GM12878 (cell line): Measurements from ENCODE around the gene ALAD. TPM values are rescaled to one million over a fixed set of nuclear protein-coding genes. Genes with fewer than 3 reads are reported as not detected.

Experiments used
- ATAC-seq: fragments of 200-7000 bp; cut with Tn5 transposase; 3 replicates; pipeline ENCODE4 v1.9.1; 2020; ENCODE audit warnings: mild to moderate bottlenecking, moderate library complexity
- BruUV-seq: library from RNA; stranded (reverse); fragments of 400-500 nt; replicated peaks from 2 replicates; lab custom pipeline; 2021; lab: Mats Ljungman, UMichigan
- CTCF ChIA-PET: fragments of 300-600 bp; sonication (Branson Sonifier 250); formaldehyde crosslinking; extraction: SDS; loops from one replicate; lab custom pipeline; 2021; ENCODE audit warnings: inconsistent platforms; lab: Yijun Ruan, JAX
- POLR2A ChIA-PET: fragments of 350-600 bp; formaldehyde crosslinking; extraction: SDS; loops from one replicate; lab custom pipeline; 2021; ENCODE audit warnings: inconsistent platforms; lab: Charles Lee
- RAD21 ChIA-PET: fragments of 300-600 bp; sonication (Branson Sonifier 250); formaldehyde crosslinking; loops from one replicate; lab custom pipeline; 2023; ENCODE audit warnings: antibody characterized with exemption; ENCODE audit not compliant: unreplicated experiment; lab: Charles Lee
- SMC1A ChIA-PET: fragments of 300-600 bp; sonication (Branson Sonifier 250); formaldehyde crosslinking; loops from one replicate; lab custom pipeline; 2023; ENCODE audit not compliant: unreplicated experiment, uncharacterized antibody; lab: Charles Lee
- DNase-seq: peaks from one replicate; pipeline ENCODE4 v3.0.0-alpha.2; 2011; ENCODE audit warnings: low read depth, low spot score
- FAIRE-seq: peaks from 3 replicates; lab custom pipeline; 2011; peaks lifted over from hg19 to GRCh38; lab: Jason Lieb, UNC
- H2AFZ ChIP-seq: 2 replicates; pipeline ENCODE4 v1.6.0; 2011; ENCODE audit warnings: low read depth, low read length, control low read depth; ENCODE audit not compliant: control insufficient read depth
- H3K27ac ChIP-seq: 2 replicates; pipeline ENCODE4 v1.5.1; 2011; ENCODE audit warnings: control low read depth; ENCODE audit not compliant: control insufficient read depth, insufficient read depth
- H3K27me3 ChIP-seq, 2 experiments: replicated peaks in 1 of 2; 2 replicates each; pipeline versions ENCODE4 v1.6.0 to v1.6.1; 2011; ENCODE audit warnings: low read length in 1 of 2; ENCODE audit not compliant: control insufficient read depth in 2 of 2, insufficient read depth in 2 of 2
- H3K36me3 ChIP-seq, 2 experiments: 2 replicates each; pipeline ENCODE4 v1.5.1; 2011; ENCODE audit warnings: low read length in 1 of 2; ENCODE audit not compliant: control insufficient read depth in 2 of 2, insufficient read depth in 2 of 2
- H3K4me1 ChIP-seq: 2 replicates; pipeline ENCODE4 v1.6.1; 2011; ENCODE audit warnings: mild to moderate bottlenecking, low read length, moderate library complexity, mixed read lengths; ENCODE audit not compliant: control insufficient read depth, insufficient read depth
- H3K4me2 ChIP-seq: 2 replicates; pipeline ENCODE4 v1.6.0; 2011; ENCODE audit warnings: control low read depth; ENCODE audit not compliant: control insufficient read depth, insufficient read depth
- H3K4me3 ChIP-seq: fragments of 200-600 bp; sonication (generic); 2 replicates; pipeline ENCODE4 v1.5.1; 2016
- H3K79me2 ChIP-seq: 2 replicates; pipeline ENCODE4 v1.6.0; 2011; ENCODE audit warnings: low read length; ENCODE audit not compliant: control insufficient read depth, insufficient read depth
- H3K9ac ChIP-seq: 2 replicates; pipeline ENCODE4 v1.8.0; 2011; ENCODE audit warnings: low read length, control low read depth, mixed read lengths; ENCODE audit not compliant: control insufficient read depth, insufficient read depth
- H3K9me3 ChIP-seq: replicated peaks from 3 replicates; pipeline ENCODE4 v1.5.1; 2011; ENCODE audit warnings: mild to moderate bottlenecking, low read length; ENCODE audit not compliant: control insufficient read depth, insufficient read depth
- H4K20me1 ChIP-seq: 2 replicates; pipeline ENCODE4 v1.6.0; 2011; ENCODE audit not compliant: control insufficient read depth, insufficient read depth
- EZH2 ChIP-seq: IDR thresholded peaks from 2 replicates; pipeline ENCODE4 v1.6.1; 2012; ENCODE audit warnings: low read depth, mild to moderate bottlenecking, control low read depth, inconsistent platforms, low read length, borderline replicate concordance; ENCODE audit not compliant: control insufficient read depth
- MYB ChIP-seq: fragments of 150-350 bp; IDR thresholded peaks from 2 replicates; pipeline ENCODE4 v1.6.1; 2014; ENCODE audit warnings: mild to moderate bottlenecking, low read depth, low read length, borderline replicate concordance
- NFYB ChIP-seq: IDR thresholded peaks from 2 replicates; pipeline ENCODE4 v1.6.1; 2011; ENCODE audit warnings: low read depth, mild to moderate bottlenecking, low read length, improper control_type of control experiment, moderate library complexity; ENCODE audit not compliant: insufficient read depth
- NR2C2 ChIP-seq: IDR thresholded peaks from 2 replicates; pipeline ENCODE4 v1.6.1; 2011; ENCODE audit warnings: borderline replicate concordance, low read depth; ENCODE audit not compliant: control insufficient read depth, insufficient read length
- SIX5 ChIP-seq: IDR thresholded peaks from 2 replicates; pipeline ENCODE4 v1.6.1; 2011; ENCODE audit warnings: mild to moderate bottlenecking, low read depth, low read length, moderate library complexity; ENCODE audit not compliant: severe bottlenecking
- SMC3 ChIP-seq: IDR thresholded peaks from 2 replicates; pipeline ENCODE4 v1.6.1; 2011; ENCODE audit warnings: low read length, improper control_type of control experiment, borderline replicate concordance
- WGBS: methylation state at CpG from one replicate; pipeline ENCODE4 v1.1.6; 2016; ENCODE audit warnings: low lambda C conversion rate; ENCODE audit not compliant: insufficient replicate concordance, insufficient coverage; ENCODE audit errors: missing lambda C conversion rate; 5-methylcytosine and 5-hydroxymethylcytosine counted together
- in situ Hi-C: fragments of 300-500 bp; cut with MboI; formaldehyde crosslinking; loops from 9 replicates; pipeline ENCODE4 v1.14.3; 2018; ENCODE audit warnings: mixed read lengths
- intact Hi-C: fragments of 100-400 bp; cut with micrococcal nuclease; formaldehyde crosslinking; loops from one replicate; pipeline ENCODE4 v1.14.2; 2022; ENCODE audit not compliant: unreplicated experiment
- polyA plus RNA-seq, 11 experiments: library from polyadenylated mRNA; depleted of rRNA in 4 of 11; unstranded in 6 of 11; stranded (reverse) in 5 of 11; fragments of >200 nt; fragmentation: Nextera tagmentation in 4 of 11; fragmentation: Illumina TruSeq in 1 of 11; extraction: Ambion mirVana in 4 of 11; extraction: Trizol in 1 of 11; gene quantifications; 1 replicate in 1 of 11; 2 replicates in 10 of 11; pipeline versions ENCODE4 v1.2.1 to v1.2.3, GENCODE V29; 2011 to 2016; ENCODE audit warnings: inconsistent platforms in 2 of 11, missing spikeins in 2 of 11, low read depth in 1 of 11
- total RNA-seq, 4 experiments: library from RNA; depleted of rRNA in 3 of 4; stranded (reverse); fragments of >200 nt in 3 of 4; fragmentation: Illumina TruSeq in 1 of 4; extraction: Trizol in 1 of 4; gene quantifications; 2 replicates each; pipeline versions ENCODE4 v1.2.1 to v1.2.3, GENCODE V29; 2013 to 2021

ALAD gene
- total and polyA plus RNA-seq, 10 of the 15 experiments (the other 5 are each of a cell fraction or from before 2014, with no cell fraction given), result 2.4 to 21.6 (median 12.9) TPM

GRCh38 chr9:113373676-113374392 lies 27.2 kb downstream of the ALAD start:
- H3K4me3 ChIP-seq, result no peak overlapping the region
- peaks cover 5% of the 10 kb centered on the region for H3K79me2 ChIP-seq
- H3K4me1 ChIP-seq, result peaks cover 18% of the 10 kb centered on the region
- peaks cover 5 to 7% of the 10 kb centered on the region in 2 experiments for H3K36me3 ChIP-seq
- no peaks in the 10 kb centered on the region for H4K20me1 ChIP-seq
- 0 out of 2 replicates have a peak overlapping the region, but pooled peaks have one; percentile 19 for H3K27ac ChIP-seq
- in situ Hi-C loops (no loop called here), intact Hi-C loops (no loop called here)
- ChIA-PET POLR2A (interaction anchor here (1.0 to 3.4 kb wide), 2 partner anchors 24 to 26 kb away, joined by 3 to 12 read pairs; partner anchors contain the start of genes ALAD and BSPRY), RAD21 (interaction anchor here (1.4 kb wide), 1 partner anchor 281 kb away, joined by 3 read pairs; no protein-coding TSS in a partner anchor), SMC1A (interaction anchor here (1.1 kb wide), 1 partner anchor 101 kb away, joined by 3 read pairs; no protein-coding TSS in a partner anchor), CTCF (interaction anchor here (0.8 kb wide), 1 partner anchor 10 kb away, joined by 4 read pairs; no protein-coding TSS in a partner anchor)
- no peak overlapping the region for H3K9ac ChIP-seq
- no peak for DNase-seq
- H3K9me3 ChIP-seq, result no peaks in the 10 kb centered on the region
- TF ChIP-seq EZH2 (no peak), SMC3 (no peak), NR2C2 (no peak), NFYB (no peak), SIX5 (no peak), MYB (no peak)
- no peak overlapping the region for H2AFZ ChIP-seq
- ATAC-seq, result no peak
- 94% methylated on average over 24 of the region's 24 CpGs for WGBS
- no TSS peak for BruUV-seq
- peak overlapping the region; percentile 13; the same call in 1 of the 2 replicates for H3K4me2 ChIP-seq
- no peak for FAIRE-seq
- no peaks in the 10 kb centered on the region for H3K27me3 ChIP-seq
